Endothelial cell (in vitro differentiated cells): Measurements from ENCODE around the gene LRRC42. TPM values are rescaled to one million over a fixed set of nuclear protein-coding genes. Genes with fewer than 3 reads are reported as not detected.

Experiments used
- DNase-seq: peaks from one replicate; pipeline ENCODE4 v3.0.0; 2021; ENCODE audit warnings: low spot score
- H3K27ac Mint-ChIP-seq: one replicate; pipeline ENCODE4 v1.8.0; 2021; ENCODE audit warnings: mixed read lengths, inconsistent platforms; ENCODE audit not compliant: unreplicated experiment
- H3K27me3 Mint-ChIP-seq: one replicate; pipeline ENCODE4 v1.8.0; 2021; ENCODE audit warnings: mild to moderate bottlenecking, moderate library complexity, mixed read lengths, inconsistent platforms; ENCODE audit not compliant: unreplicated experiment
- H3K36me3 Mint-ChIP-seq: one replicate; pipeline ENCODE4 v1.8.0; 2021; ENCODE audit warnings: mild to moderate bottlenecking, low read depth, mixed read lengths, inconsistent platforms; ENCODE audit not compliant: unreplicated experiment
- H3K4me1 Mint-ChIP-seq: one replicate; pipeline ENCODE4 v1.8.0; 2021; ENCODE audit warnings: mild to moderate bottlenecking, mixed read lengths, inconsistent platforms; ENCODE audit not compliant: unreplicated experiment
- H3K4me3 Mint-ChIP-seq: one replicate; pipeline ENCODE4 v1.8.0; 2021; ENCODE audit warnings: mild to moderate bottlenecking, mixed read lengths, inconsistent platforms; ENCODE audit not compliant: unreplicated experiment
- H3K9me3 Mint-ChIP-seq: one replicate; pipeline ENCODE4 v1.8.0; 2021; ENCODE audit warnings: mixed read lengths, inconsistent platforms; ENCODE audit not compliant: unreplicated experiment
- CTCF ChIP-seq: fragments of 200-600 bp; sonication (generic); IDR thresholded peaks from one replicate; pipeline ENCODE4 v1.5.0; 2021; ENCODE audit warnings: antibody characterized with exemption; ENCODE audit not compliant: unreplicated experiment
- total RNA-seq: library from RNA; stranded (reverse); fragmentation: NEBNext Ultra II Directional; extraction: Animal tissue kit (Norgen Biotek cat#: 25700); gene quantifications from one replicate; pipeline ENCODE4 v1.2.1, GENCODE V29; 2021; ENCODE audit not compliant: unreplicated experiment

Gene LRRC42
- total RNA-seq, 1 donor from 2014 or later, result 43.6 TPM

- peaks cover 15% of the 10 kb centered on the region for H3K36me3 Mint-ChIP-seq
- peaks cover 16% of the 10 kb centered on the region for H3K4me1 Mint-ChIP-seq
- H3K9me3 Mint-ChIP-seq, result no peaks in the 10 kb centered on the region
- peak; percentile 69 for TF ChIP-seq CTCF
- H3K4me3 Mint-ChIP-seq, result no peak overlapping the region
- DNase-seq, result no peak
- H3K27ac Mint-ChIP-seq, result no peak overlapping the region
- H3K27me3 Mint-ChIP-seq, result no peaks in the 10 kb centered on the region
These were observed 13.6 kb downstream of the LRRC42 start for GRCh38 chr1:53959664-53960250.

GRCh38 chr1:53962395-53962794, 16.2 kb downstream of the LRRC42 start:
- TF ChIP-seq CTCF, result no peak
- H3K27ac Mint-ChIP-seq, result no peak overlapping the region

GRCh38 chr1:53963460-53963859, 17.3 kb downstream of the LRRC42 start:
- Mint-ChIP-seq H3K4me3 (no peak overlapping the region), H3K27me3 (no peaks in the 10 kb centered on the region), H3K9me3 (no peaks in the 10 kb centered on the region), H3K27ac (no peak overlapping the region), H3K36me3 (peaks cover 28% of the 10 kb centered on the region), H3K4me1 (peaks cover 6% of the 10 kb centered on the region)
- DNase-seq, result no peak
- TF ChIP-seq CTCF, result no peak

More at GRCh38 chr1:53962395-53962794, 16.2 kb downstream of the LRRC42 start:
- Mint-ChIP-seq H3K4me1 (peaks cover 7% of the 10 kb centered on the region), H3K9me3 (no peaks in the 10 kb centered on the region), H3K36me3 (peaks cover 26% of the 10 kb centered on the region), H3K27me3 (no peaks in the 10 kb centered on the region), H3K4me3 (no peak overlapping the region)
- no peak for DNase-seq

GRCh38 chr1:53964109-53964508, 18.0 kb downstream of the LRRC42 start:
- Mint-ChIP-seq H3K4me3 (peak overlapping the region; percentile 11), H3K36me3 (peaks cover 28% of the 10 kb centered on the region), H3K27me3 (no peaks in the 10 kb centered on the region), H3K9me3 (no peaks in the 10 kb centered on the region), H3K27ac (peak overlapping the region; percentile 50), H3K4me1 (peaks cover 6% of the 10 kb centered on the region)
- DNase-seq, result no peak
- TF ChIP-seq CTCF, result no peak

GRCh38 chr1:53966794-53967193, 20.6 kb downstream of the LRRC42 start:
- H3K9me3 Mint-ChIP-seq, result no peaks in the 10 kb centered on the region
- no peak for DNase-seq
- no peaks in the 10 kb centered on the region for H3K27me3 Mint-ChIP-seq
- peaks cover 6% of the 10 kb centered on the region for H3K4me1 Mint-ChIP-seq
- H3K4me3 Mint-ChIP-seq, result no peak overlapping the region
- no peak overlapping the region for H3K27ac Mint-ChIP-seq
- peaks cover 32% of the 10 kb centered on the region for H3K36me3 Mint-ChIP-seq
- TF ChIP-seq CTCF, result no peak
